HEK293T (cell line): Measurements from ENCODE around the gene FBXL16.

Experiments
- CTCF ChIA-PET: fragments of 350-600 bp; formaldehyde crosslinking; extraction: SDS; loops from one replicate; lab custom pipeline; 2021; ENCODE audit warnings: antibody characterized with exemption, inconsistent platforms; lab: Yijun Ruan, JAX
- POLR2A ChIA-PET: fragments of 350-600 bp; formaldehyde crosslinking; extraction: SDS; loops from one replicate; lab custom pipeline; 2020; ENCODE audit warnings: antibody characterized with exemption, inconsistent platforms; lab: Yijun Ruan, JAX
- DNase-seq: peaks from one replicate; pipeline ENCODE4 v3.0.0; 2012; ENCODE audit warnings: mixed read lengths; ENCODE audit errors: extremely low spot score
- ARNT ChIP-seq: fragments of 450-650 bp; IDR thresholded peaks from 2 replicates; pipeline ENCODE4 v1.6.1; 2017; ENCODE audit warnings: mild to moderate bottlenecking
- BHLHE40 ChIP-seq: fragments of 450-650 bp; IDR thresholded peaks from 2 replicates; pipeline ENCODE4 v1.6.1; 2016; ENCODE audit warnings: mild to moderate bottlenecking, moderate library complexity, borderline replicate concordance
- CTBP1 ChIP-seq: fragments of 450-650 bp; IDR thresholded peaks from 2 replicates; pipeline ENCODE4 v1.6.1; 2016; ENCODE audit warnings: borderline replicate concordance
- ELF4 ChIP-seq: fragments of 450-650 bp; IDR thresholded peaks from 2 replicates; pipeline ENCODE4 v1.6.1; 2017; ENCODE audit warnings: antibody characterized with exemption
- FOXA1 ChIP-seq: fragments of 450-650 bp; IDR thresholded peaks from 2 replicates; pipeline ENCODE4 v1.6.1; 2016; ENCODE audit warnings: mild to moderate bottlenecking
- FOXK2 ChIP-seq: fragments of 450-650 bp; IDR thresholded peaks from 2 replicates; pipeline ENCODE4 v1.6.1; 2016; ENCODE audit warnings: mild to moderate bottlenecking
- FOXM1 ChIP-seq: fragments of 450-650 bp; IDR thresholded peaks from 2 replicates; pipeline ENCODE4 v1.6.1; 2017; ENCODE audit warnings: mild to moderate bottlenecking, borderline replicate concordance
- HDGF ChIP-seq: fragments of 450-650 bp; IDR thresholded peaks from 2 replicates; pipeline ENCODE4 v1.6.1; 2017; ENCODE audit warnings: antibody characterized with exemption, borderline replicate concordance
- L3MBTL2 ChIP-seq: fragments of 450-650 bp; conservative IDR thresholded peaks from 2 replicates; pipeline ENCODE4 v1.6.1; 2016; ENCODE audit warnings: mild to moderate bottlenecking
- LEF1 ChIP-seq: fragments of 450-650 bp; IDR thresholded peaks from 2 replicates; pipeline ENCODE4 v1.6.1; 2017; ENCODE audit warnings: mild to moderate bottlenecking, borderline replicate concordance
- NFRKB ChIP-seq: fragments of 450-650 bp; IDR thresholded peaks from 2 replicates; pipeline ENCODE4 v1.6.1; 2016; ENCODE audit warnings: mild to moderate bottlenecking, moderate library complexity
- PKNOX1 ChIP-seq: fragments of 450-650 bp; IDR thresholded peaks from 2 replicates; pipeline ENCODE4 v1.6.1; 2016
- SP1 ChIP-seq: fragments of 450-650 bp; IDR thresholded peaks from 2 replicates; pipeline ENCODE4 v1.6.1; 2017
- SUZ12 ChIP-seq: fragments of 450-650 bp; IDR thresholded peaks from 2 replicates; pipeline ENCODE4 v1.6.1; 2016; ENCODE audit warnings: mild to moderate bottlenecking
- TARDBP ChIP-seq: fragments of 450-650 bp; IDR thresholded peaks from 2 replicates; pipeline ENCODE4 v1.6.1; 2016
- ZNF384 ChIP-seq: fragments of 450-650 bp; IDR thresholded peaks from 2 replicates; pipeline ENCODE4 v1.6.1; 2016

Gene FBXL16

GRCh38 chr16:647173-647902, 58.3 kb downstream of the FBXL16 start:
- POLR2A ChIA-PET = interaction anchor here (1.0 to 2.0 kb wide), 5 partner anchors 9 to 78 kb away, joined by 3 to 21 read pairs (median 4); partner anchors contain the start of gene METTL26
- TF ChIP-seq ZNF384 (no peak), ELF4 (no peak), NFRKB (no peak), ARNT (no peak), L3MBTL2 (no peak), FOXA1 (no peak), SP1 (no peak), TARDBP (no peak), BHLHE40 (no peak), PKNOX1 (no peak), FOXM1 (no peak), FOXK2 (no peak), SUZ12 (no peak), HDGF (no peak), LEF1 (no peak), CTBP1 (no peak)
- CTCF ChIA-PET = interaction anchor here (1.1 to 1.7 kb wide), 2 partner anchors 29 to 69 kb away, joined by 3 to 4 read pairs; no protein-coding TSS in a partner anchor
- no peak for DNase-seq

DNA sequence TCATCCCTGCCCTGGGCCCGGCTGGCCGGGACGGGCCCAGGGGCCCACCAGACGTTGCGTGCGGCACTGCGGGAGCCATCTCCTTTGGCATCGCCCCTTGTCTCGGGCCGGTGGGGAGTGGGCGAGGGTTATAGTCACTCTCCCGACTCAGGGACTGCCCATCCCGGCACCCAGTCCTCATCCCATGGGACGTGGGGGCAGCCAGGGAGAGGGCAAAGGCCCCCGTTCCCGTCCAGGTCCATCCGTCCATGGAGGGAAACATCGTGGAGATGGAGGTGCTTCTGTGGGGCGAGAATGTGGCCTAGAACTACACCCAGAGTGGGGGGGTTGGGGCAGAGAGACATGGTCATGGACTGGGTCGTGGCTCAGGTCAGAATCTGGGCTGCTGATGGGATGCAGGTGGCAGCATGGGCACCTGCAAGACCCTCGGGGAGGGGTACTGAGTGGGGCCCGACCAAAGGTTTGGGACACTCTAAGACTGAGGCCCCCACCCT, 58.9 kb downstream of the FBXL16 start:
- CTCF ChIA-PET = no interaction called here
- TF ChIP-seq FOXM1 = no peak
- TF ChIP-seq NFRKB = no peak
- no peak for TF ChIP-seq BHLHE40
- TF ChIP-seq CTBP1 = no peak
- no peak for TF ChIP-seq ZNF384
- no peak for TF ChIP-seq ARNT
- no peak for TF ChIP-seq HDGF
- no peak for TF ChIP-seq FOXK2
- TF ChIP-seq PKNOX1 = no peak
- TF ChIP-seq TARDBP = no peak
- no peak for TF ChIP-seq ELF4
- no peak for TF ChIP-seq L3MBTL2
- POLR2A ChIA-PET = interaction anchor here (2.0 kb wide), 1 partner anchor 10 kb away, joined by 21 read pairs; the partner anchor contains the start of gene METTL26
- no peak for DNase-seq

GRCh38 chr16:645852-646678, 59.5 kb downstream of the FBXL16 start:
- POLR2A ChIA-PET = interaction anchor here (1.0 kb wide), 1 partner anchor 10 kb away, joined by 3 read pairs; the partner anchor contains the start of gene METTL26
- CTCF ChIA-PET = no interaction called here
- TF ChIP-seq HDGF (no peak), FOXM1 (no peak), PKNOX1 (no peak), BHLHE40 (no peak), FOXK2 (no peak), CTBP1 (no peak), LEF1 (no peak), NFRKB (no peak), TARDBP (no peak), ZNF384 (no peak), ARNT (no peak), L3MBTL2 (no peak), FOXA1 (no peak), ELF4 (no peak), SUZ12 (no peak), SP1 (no peak)
- no peak for DNase-seq

- TF ChIP-seq LEF1 = no peak
- no peak for TF ChIP-seq FOXK2
- TF ChIP-seq CTBP1 = no peak
- no peak for TF ChIP-seq PKNOX1
- TF ChIP-seq FOXM1 = no peak
- no peak for TF ChIP-seq ZNF384
- TF ChIP-seq L3MBTL2 = no peak
- no peak for TF ChIP-seq TARDBP
- TF ChIP-seq SP1 = no peak
- TF ChIP-seq BHLHE40 = no peak
- TF ChIP-seq ARNT = no peak
- no peak for TF ChIP-seq ELF4
- TF ChIP-seq NFRKB = no peak
- no peak for TF ChIP-seq SUZ12
- no peak for TF ChIP-seq FOXA1
- DNase-seq = no peak
- CTCF ChIA-PET = no interaction called here
- POLR2A ChIA-PET = no interaction called here
Measured at GRCh38 chr16:644556-644955, 61.0 kb downstream of the FBXL16 start.

DNA sequence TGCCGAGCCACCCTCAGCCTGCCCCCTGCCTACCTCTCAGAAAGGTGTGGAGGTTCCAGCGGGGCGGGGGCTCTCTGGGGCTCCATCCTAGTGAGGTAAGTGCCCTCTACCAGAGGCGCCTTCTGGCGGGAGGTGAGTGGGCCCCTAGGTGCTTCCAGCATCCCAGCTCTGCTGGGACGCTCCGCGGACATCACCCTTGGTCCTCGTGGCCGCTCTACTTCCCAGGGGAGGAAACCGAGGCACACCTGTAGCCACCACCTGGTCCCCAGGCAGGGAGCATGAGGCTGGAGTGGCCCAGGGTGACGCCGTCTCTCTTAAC, 62.6 kb downstream of the FBXL16 start:
- ChIA-PET CTCF (no interaction called here), POLR2A (interaction anchor here (0.6 to 1.1 kb wide), 2 partner anchors 9 to 38 kb away, joined by 3 to 5 read pairs; partner anchors contain the start of gene STUB1)

More for the DNA sequence above, 62.6 kb downstream of the FBXL16 start:
- TF ChIP-seq FOXA1 = no peak
- no peak for TF ChIP-seq SUZ12
- no peak for TF ChIP-seq FOXK2
- TF ChIP-seq BHLHE40 = no peak
- TF ChIP-seq ZNF384 = no peak
- TF ChIP-seq FOXM1 = no peak
- TF ChIP-seq LEF1 = no peak
- TF ChIP-seq PKNOX1 = no peak
- no peak for TF ChIP-seq NFRKB
- no peak for TF ChIP-seq ARNT
- no peak for DNase-seq
